GM13977 (cell line): ENCODE results near the gene FANCD2.
"Not testable (repeated sequence)": the region's sequence is repeated elsewhere in the genome, so short reads cannot be mapped to it uniquely, and the experiment has no call there.

Experiments
- DNase-seq: peaks from one replicate; pipeline ENCODE4 v3.0.0; 2012; ENCODE audit warnings: low spot score
- CTCF ChIP-seq: IDR thresholded peaks from 2 replicates; pipeline ENCODE4 v1.5.1; 2012; ENCODE audit warnings: mild to moderate bottlenecking, control low read depth; ENCODE audit not compliant: insufficient read depth; ENCODE audit errors: extremely low read depth, missing control alignments
- in situ Hi-C: fragments of 300-500 bp; cut with MboI; formaldehyde crosslinking; loops from one replicate; pipeline ENCODE4 v1.12.0; 2022; ENCODE audit warnings: low sequenced_read_pairs, low pct_unique_long_range_greater_than_20kb, mixed read lengths, inconsistent platforms; ENCODE audit not compliant: unreplicated experiment

Gene FANCD2

GRCh38 chr3:10015461-10015904 is 10.8 kb upstream of the FANCD2 start:
- DNase-seq = no peak
- TF ChIP-seq CTCF = no peak

GRCh38 chr3:10017636-10018292 is 8.5 kb upstream of the FANCD2 start:
- in situ Hi-C loops = no loop called here
- DNase-seq = no peak
- no peak for TF ChIP-seq CTCF

More at GRCh38 chr3:10015461-10015904, 10.8 kb upstream of the FANCD2 start:
- in situ Hi-C loops = no loop called here

DNA sequence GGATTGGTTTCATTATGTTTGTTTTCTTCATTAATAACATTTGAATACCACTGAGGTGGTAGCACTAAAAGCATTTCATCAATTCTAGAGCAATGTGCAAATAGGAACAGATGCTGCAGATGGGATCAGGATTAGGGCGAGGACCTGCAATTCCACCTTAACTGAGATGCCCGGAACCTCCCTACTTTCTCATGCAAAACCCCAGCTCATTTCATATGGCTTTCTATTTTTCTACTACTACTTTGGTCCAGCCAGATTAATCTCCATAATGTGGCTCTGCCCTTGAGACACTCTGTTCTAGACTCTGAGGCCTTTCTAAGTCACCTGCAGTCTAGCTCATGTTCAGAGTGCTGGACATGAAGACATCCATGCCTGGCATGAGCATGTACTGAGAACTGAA is 7.4 kb upstream of the FANCD2 start:
- DNase-seq, in situ Hi-C loops: not testable (repeated sequence)

- in situ Hi-C loops = no loop called here
- DNase-seq = no peak
- no peak for TF ChIP-seq CTCF
Measured at GRCh38 chr3:10019326-10019725, 6.9 kb upstream of the FANCD2 start.

GRCh38 chr3:10021856-10022775 is 4.1 kb upstream of the FANCD2 start:
- DNase-seq = no peak
- no peak for TF ChIP-seq CTCF
- in situ Hi-C loops = no loop called here

DNA sequence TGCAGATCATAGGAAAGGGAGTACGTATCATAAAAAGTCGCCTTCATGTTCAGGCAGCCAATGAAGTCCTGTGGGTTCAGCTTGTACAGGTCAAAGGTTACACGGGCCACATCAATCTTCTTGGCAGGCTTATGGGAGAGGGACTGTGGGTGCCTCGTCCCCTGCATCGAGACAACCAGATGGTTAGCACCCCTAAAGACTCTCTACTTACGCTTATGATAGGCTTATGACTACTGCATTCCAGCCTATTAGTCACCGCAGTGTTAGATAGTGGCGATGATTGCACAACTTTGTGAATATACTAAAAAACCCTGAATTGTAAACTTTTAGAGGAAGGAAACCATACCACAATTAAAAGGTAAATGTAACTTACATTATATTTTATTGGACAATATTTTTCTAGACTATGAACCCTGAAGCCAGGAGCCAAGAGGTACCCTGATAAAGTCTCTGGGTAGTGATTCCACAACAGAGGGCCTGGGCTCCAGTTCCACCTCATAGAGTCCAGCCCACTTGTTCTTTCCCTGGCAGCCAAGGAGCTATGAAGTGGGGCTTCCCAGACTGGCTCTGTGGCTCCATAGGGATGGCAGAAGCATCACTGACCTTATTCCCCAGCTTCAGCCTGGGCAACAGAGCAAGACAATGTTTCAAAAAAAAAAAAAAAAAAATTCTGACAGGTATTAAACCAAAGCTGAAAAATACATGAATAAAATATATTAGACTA is 2.5 kb upstream of the FANCD2 start:
- no peak for DNase-seq
- in situ Hi-C loops = no loop called here
- no peak for TF ChIP-seq CTCF
